NCI-H2196 treated with DMSO at 0.1 percent for 48 hours (cell line): ENCODE results near the gene MAPRE3.

Experiments
- DNase-seq: peaks from one replicate; lab custom pipeline; 2025; ENCODE audit not compliant: unreplicated experiment; lab: John Stamatoyannopoulos, UW

Gene MAPRE3

GRCh38 chr2:26948800-26949199, 21.6 kb upstream of the MAPRE3 start:
- DNase-seq, result no peak

- DNase-seq, result no peak
Measured at GRCh38 chr2:26950246-26950645, 20.2 kb upstream of the MAPRE3 start.

- DNase-seq, result no peak
Measured at GRCh38 chr2:26951236-26951635, 19.2 kb upstream of the MAPRE3 start.

- DNase-seq, result no peak
Measured at GRCh38 chr2:26952374-26952773, 18.1 kb upstream of the MAPRE3 start.

GRCh38 chr2:26954135-26954534, 16.3 kb upstream of the MAPRE3 start:
- DNase-seq, result no peak

- DNase-seq, result no peak
Measured at GRCh38 chr2:26957041-26957440, 13.4 kb upstream of the MAPRE3 start.

GRCh38 chr2:26957534-26957933, 12.9 kb upstream of the MAPRE3 start:
- DNase-seq, result no peak

GRCh38 chr2:26959331-26959730, 11.1 kb upstream of the MAPRE3 start:
- no peak for DNase-seq

- DNase-seq, result no peak
Measured at GRCh38 chr2:26964446-26965130, 5.8 kb upstream of the MAPRE3 start.

- DNase-seq, result no peak
Measured at GRCh38 chr2:26968001-26968400, 2.4 kb upstream of the MAPRE3 start.

GRCh38 chr2:26969077-26969844, 1.2 kb upstream of the MAPRE3 start:
- no peak for DNase-seq

- DNase-seq, result no peak
Measured at GRCh38 chr2:26970928-26971627, 641 bp downstream of the MAPRE3 start.

GRCh38 chr2:26971911-26972786, 1.7 kb downstream of the MAPRE3 start:
- DNase-seq, result no peak

- DNase-seq, result no peak
Measured at GRCh38 chr2:26974352-26974751, 3.9 kb downstream of the MAPRE3 start.

GRCh38 chr2:26975102-26975501, 4.7 kb downstream of the MAPRE3 start:
- no peak for DNase-seq

GRCh38 chr2:26975656-26976055, 5.2 kb downstream of the MAPRE3 start:
- DNase-seq, result no peak

- DNase-seq, result no peak
Measured at GRCh38 chr2:26976237-26976636, 5.8 kb downstream of the MAPRE3 start.

GRCh38 chr2:26977012-26977411, 6.6 kb downstream of the MAPRE3 start:
- no peak for DNase-seq

GRCh38 chr2:26978061-26978596, 7.7 kb downstream of the MAPRE3 start:
- DNase-seq, result peak; percentile 35

- no peak for DNase-seq
Measured at GRCh38 chr2:26979741-26980140, 9.3 kb downstream of the MAPRE3 start.

- no peak for DNase-seq
Measured at GRCh38 chr2:26980971-26981370, 10.5 kb downstream of the MAPRE3 start.
